ENCODE results near the gene RAB7B. TPM values are rescaled to one million over a fixed set of nuclear protein-coding genes. Genes with fewer than 3 reads are reported as not detected.
A peak's percentile ranks its signal among the peaks of the same experiment; 100 is the strongest.
"Not testable (repeated sequence)": the region's sequence is repeated elsewhere in the genome, so short reads cannot be mapped to it uniquely, and the experiment has no call there.

Gene RAB7B, protein sequence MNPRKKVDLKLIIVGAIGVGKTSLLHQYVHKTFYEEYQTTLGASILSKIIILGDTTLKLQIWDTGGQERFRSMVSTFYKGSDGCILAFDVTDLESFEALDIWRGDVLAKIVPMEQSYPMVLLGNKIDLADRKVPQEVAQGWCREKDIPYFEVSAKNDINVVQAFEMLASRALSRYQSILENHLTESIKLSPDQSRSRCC
- total RNA-seq: 8.6 TPM
- polyA plus RNA-seq: 6.4 TPM
- long read RNA-seq, donor 1: 0 reads
- long read RNA-seq, donor 2, transcript RAB7B-201 (6 exons, 2,888 nt): major isoform, 5 of 6 reads
- long read RNA-seq, donor 2, partial matches to known transcripts: 0 of 6 reads
- long read RNA-seq, donor 2, other reads (novel, unspliced or antisense): 0 of 6 reads
- long read RNA-seq, donor 3, partial matches to known transcripts: 0 of 1 reads
- long read RNA-seq, donor 3, other reads (novel, unspliced or antisense): 0 of 1 reads
- long read RNA-seq, donor 4, partial matches to known transcripts: 0 of 1 reads
- long read RNA-seq, donor 4, other reads (novel, unspliced or antisense): 0 of 1 reads
- long read RNA-seq, donor 5, transcript RAB7B-201 (6 exons, 2,888 nt): major isoform, 6 of 6 reads
- long read RNA-seq, donor 5, partial matches to known transcripts: 0 of 6 reads
- long read RNA-seq, donor 5, other reads (novel, unspliced or antisense): 0 of 6 reads
- long read RNA-seq, donor 6, partial matches to known transcripts: 0 of 4 reads
- long read RNA-seq, donor 6, other reads (novel, unspliced or antisense): 0 of 4 reads
- long read RNA-seq, donor 7, partial matches to known transcripts: 0 of 3 reads
- long read RNA-seq, donor 7, other reads (novel, unspliced or antisense): 0 of 3 reads
- long read RNA-seq, donor 8, partial matches to known transcripts: 5 of 5 reads
- long read RNA-seq, donor 8, other reads (novel, unspliced or antisense): 0 of 5 reads
- long read RNA-seq, donor 9: 0 reads
- long read RNA-seq, donor 10, partial matches to known transcripts: 0 of 1 reads
- long read RNA-seq, donor 10, other reads (novel, unspliced or antisense): 0 of 1 reads

DNA sequence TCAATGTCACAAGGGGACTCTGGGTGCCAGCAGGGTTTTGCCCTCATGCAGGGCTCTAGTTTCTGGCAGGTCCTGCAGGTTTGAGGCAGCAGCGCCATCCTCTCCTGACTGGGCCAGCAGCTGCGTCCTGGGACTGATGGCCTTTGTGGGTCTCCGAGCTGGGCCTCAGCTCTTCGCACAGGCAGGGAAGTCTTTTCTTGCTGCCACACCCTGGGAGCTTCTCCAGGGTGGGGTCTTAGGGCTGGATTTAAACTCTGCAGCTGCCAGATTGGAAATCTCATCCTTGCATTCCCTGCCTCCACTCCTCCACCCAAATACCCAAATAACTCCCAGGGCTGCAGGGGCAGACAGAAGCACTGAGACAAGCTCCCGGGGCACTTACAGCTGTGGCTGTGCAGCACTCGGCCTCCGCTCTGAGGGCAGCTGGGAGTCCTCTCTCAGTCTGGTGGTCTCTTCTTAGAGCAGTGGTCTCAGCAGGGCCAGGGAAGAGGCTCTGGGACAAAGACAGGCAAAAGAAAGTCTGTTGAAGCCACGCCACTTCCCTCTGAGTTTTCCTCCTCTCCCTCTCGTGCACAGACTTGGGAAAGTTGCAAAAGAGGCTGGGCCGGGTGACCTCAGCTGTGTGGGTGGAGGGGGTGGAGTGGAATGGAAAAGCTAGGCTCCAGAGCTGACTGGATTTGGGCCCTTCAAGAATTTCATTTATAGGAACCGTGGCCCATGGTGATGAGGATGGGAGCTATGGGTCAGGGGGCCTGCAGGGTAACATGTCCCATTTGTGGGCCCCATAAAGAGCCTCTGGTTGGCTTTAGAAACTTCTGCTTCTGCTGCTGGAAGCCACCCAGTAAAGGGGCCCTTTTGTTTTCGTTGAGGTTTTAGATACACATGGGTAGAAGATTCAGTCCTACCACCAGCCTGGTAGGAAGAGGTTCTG, at the start of gene RAB7B:
Gene RAB7B, minus strand, starts transcription at position 525 of the 931 bp plus-strand sequence. CDS start 9,260 bp downstream, outside the sequence.
- Histone ChIP-seq H3K4me3 (ENCODE audit: low read length in 2 of 2) (peak within 1 kb of the TSS in 1 of 2 donors; percentile 8), H3K4me1 (ENCODE audit: control insufficient read depth in 2 of 2, insufficient read depth in 2 of 2, low read length in 2 of 2) (peaks cover 0 to 23% of the 10 kb centered on the region in 2 donors), H3K27ac (ENCODE audit: low read depth in 1 of 2, low read length in 1 of 2) (peak within 1 kb of the TSS; percentile 32 to 63), H3K9me3 (ENCODE audit: control insufficient read depth in 2 of 2, insufficient read depth in 1 of 2, low read length in 1 of 2) (no peaks in the 10 kb centered on the region), H3K36me3 (ENCODE audit: control insufficient read depth in 2 of 2, insufficient read depth in 2 of 2, low read length in 1 of 2) (no peaks in the 10 kb centered on the region), H3K27me3 (ENCODE audit: control insufficient read depth in 2 of 2, insufficient read depth in 1 of 2, low read length in 1 of 2) (no peaks in the 10 kb centered on the region)
- DNase-seq (ENCODE audit: low read depth in 6 of 9, low spot score in 9 of 9): no peak
- 81% methylated on average over 12 of the region's 12 CpGs for WGBS

DNA sequence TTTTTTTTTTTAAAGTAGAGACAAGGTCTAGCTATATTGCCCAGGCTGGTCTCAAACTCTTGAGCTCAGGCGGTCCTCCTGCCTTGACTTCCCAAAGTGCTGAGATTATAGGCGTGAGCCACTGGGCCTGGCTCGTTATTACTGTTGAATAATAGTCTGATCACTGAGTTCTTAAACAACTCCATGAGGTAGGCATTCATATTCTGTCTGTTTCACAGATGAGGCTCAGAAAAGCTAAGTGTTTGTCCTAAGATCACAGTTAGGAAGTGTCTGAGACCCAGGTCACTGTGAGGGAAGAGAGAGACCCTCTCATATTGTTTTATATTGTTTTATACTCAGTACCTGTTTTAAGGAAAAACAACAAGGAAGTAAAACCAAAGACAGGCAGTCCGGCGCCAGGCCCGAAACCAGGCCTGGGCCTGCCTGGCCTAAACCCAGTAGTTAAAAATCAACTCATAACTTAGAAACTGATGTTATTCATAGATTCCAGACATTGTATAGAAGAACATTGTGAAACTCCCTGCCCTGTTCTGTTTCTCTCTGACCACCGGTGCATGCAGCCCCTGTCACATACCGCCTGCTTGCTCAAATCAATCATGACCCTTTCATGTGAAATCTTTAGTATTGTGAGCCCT, 49.2 kb upstream of the RAB7B start:
- not testable (repeated sequence) for H3K4me3 ChIP-seq (ENCODE audit: low read length in 2 of 2); H3K27me3 ChIP-seq (ENCODE audit: control insufficient read depth in 2 of 2, insufficient read depth in 1 of 2, low read length in 1 of 2); DNase-seq (ENCODE audit: low read depth in 6 of 9, low spot score in 9 of 9); H3K9me3 ChIP-seq (ENCODE audit: control insufficient read depth in 2 of 2, insufficient read depth in 1 of 2, low read length in 1 of 2); H3K36me3 ChIP-seq (ENCODE audit: control insufficient read depth in 2 of 2, insufficient read depth in 2 of 2, low read length in 1 of 2)
- H3K27ac ChIP-seq (ENCODE audit: low read depth in 1 of 2, low read length in 1 of 2): peak overlapping the region in 1 of 2 donors; percentile 20
- H3K4me1 ChIP-seq (ENCODE audit: control insufficient read depth in 2 of 2, insufficient read depth in 2 of 2, low read length in 2 of 2): peaks cover 16 to 46% of the 10 kb centered on the region in 2 donors
- WGBS: 93% methylated on average over 6 of the region's 8 CpGs

GRCh38 chr1:206050655-206051235, 47.5 kb upstream of the RAB7B start:
- WGBS: 2% methylated on average over 6 of the region's 6 CpGs
- peaks cover 0 to 3% of the 10 kb centered on the region in 2 donors for H3K36me3 ChIP-seq (ENCODE audit: control insufficient read depth in 2 of 2, insufficient read depth in 2 of 2, low read length in 1 of 2)
- H3K9me3 ChIP-seq (ENCODE audit: control insufficient read depth in 2 of 2, insufficient read depth in 1 of 2, low read length in 1 of 2): peaks cover 0 to 4% of the 10 kb centered on the region in 2 donors
- no peaks in the 10 kb centered on the region for H3K27me3 ChIP-seq (ENCODE audit: control insufficient read depth in 2 of 2, insufficient read depth in 1 of 2, low read length in 1 of 2)
- peaks cover 16 to 49% of the 10 kb centered on the region in 2 donors for H3K4me1 ChIP-seq (ENCODE audit: control insufficient read depth in 2 of 2, insufficient read depth in 2 of 2, low read length in 2 of 2)
- DNase-seq (ENCODE audit: low read depth in 6 of 9, low spot score in 9 of 9): peak in 6 of 9 donors; percentile 58 to 90 (median 76)
- H3K27ac ChIP-seq (ENCODE audit: low read depth in 1 of 2, low read length in 1 of 2): peak overlapping the region; percentile 54 to 80
- H3K4me3 ChIP-seq (ENCODE audit: low read length in 2 of 2): no peak overlapping the region

- no peaks in the 10 kb centered on the region for H3K27me3 ChIP-seq (ENCODE audit: control insufficient read depth in 2 of 2, insufficient read depth in 1 of 2, low read length in 1 of 2)
- peaks cover 16 to 49% of the 10 kb centered on the region in 2 donors for H3K4me1 ChIP-seq (ENCODE audit: control insufficient read depth in 2 of 2, insufficient read depth in 2 of 2, low read length in 2 of 2)
- no peak for DNase-seq (ENCODE audit: low read depth in 6 of 9, low spot score in 9 of 9)
- no peak overlapping the region for H3K4me3 ChIP-seq (ENCODE audit: low read length in 2 of 2)
- peaks cover 0 to 4% of the 10 kb centered on the region in 2 donors for H3K9me3 ChIP-seq (ENCODE audit: control insufficient read depth in 2 of 2, insufficient read depth in 1 of 2, low read length in 1 of 2)
- peak overlapping the region in 1 of 2 donors; percentile 80 for H3K27ac ChIP-seq (ENCODE audit: low read depth in 1 of 2, low read length in 1 of 2)
- peaks cover 0 to 3% of the 10 kb centered on the region in 2 donors for H3K36me3 ChIP-seq (ENCODE audit: control insufficient read depth in 2 of 2, insufficient read depth in 2 of 2, low read length in 1 of 2)
- WGBS: 92% methylated on average over 3 of the region's 3 CpGs
Measured at GRCh38 chr1:206049919-206050600, 46.9 kb upstream of the RAB7B start.

GRCh38 chr1:206049293-206049692, 46.1 kb upstream of the RAB7B start:
- DNase-seq (ENCODE audit: low read depth in 6 of 9, low spot score in 9 of 9): no peak
- Histone ChIP-seq H3K9me3 (ENCODE audit: control insufficient read depth in 2 of 2, insufficient read depth in 1 of 2, low read length in 1 of 2) (peaks cover 0 to 4% of the 10 kb centered on the region in 2 donors), H3K4me1 (ENCODE audit: control insufficient read depth in 2 of 2, insufficient read depth in 2 of 2, low read length in 2 of 2) (peaks cover 16 to 49% of the 10 kb centered on the region in 2 donors), H3K27ac (ENCODE audit: low read depth in 1 of 2, low read length in 1 of 2) (no peak overlapping the region), H3K36me3 (ENCODE audit: control insufficient read depth in 2 of 2, insufficient read depth in 2 of 2, low read length in 1 of 2) (peaks cover 0 to 3% of the 10 kb centered on the region in 2 donors), H3K27me3 (ENCODE audit: control insufficient read depth in 2 of 2, insufficient read depth in 1 of 2, low read length in 1 of 2) (no peaks in the 10 kb centered on the region), H3K4me3 (ENCODE audit: low read length in 2 of 2) (no peak overlapping the region)

GRCh38 chr1:206048582-206048981, 45.4 kb upstream of the RAB7B start:
- Histone ChIP-seq H3K9me3 (ENCODE audit: control insufficient read depth in 2 of 2, insufficient read depth in 1 of 2, low read length in 1 of 2) (peaks cover 0 to 4% of the 10 kb centered on the region in 2 donors), H3K27ac (ENCODE audit: low read depth in 1 of 2, low read length in 1 of 2) (no peak overlapping the region), H3K4me3 (ENCODE audit: low read length in 2 of 2) (no peak overlapping the region), H3K27me3 (ENCODE audit: control insufficient read depth in 2 of 2, insufficient read depth in 1 of 2, low read length in 1 of 2) (no peaks in the 10 kb centered on the region), H3K4me1 (ENCODE audit: control insufficient read depth in 2 of 2, insufficient read depth in 2 of 2, low read length in 2 of 2) (peaks cover 16 to 49% of the 10 kb centered on the region in 2 donors), H3K36me3 (ENCODE audit: control insufficient read depth in 2 of 2, insufficient read depth in 2 of 2, low read length in 1 of 2) (peaks cover 0 to 3% of the 10 kb centered on the region in 2 donors)
- DNase-seq (ENCODE audit: low read depth in 6 of 9, low spot score in 9 of 9): no peak
- 98% methylated on average over 6 of the region's 6 CpGs for WGBS

GRCh38 chr1:206047271-206047670, 44.1 kb upstream of the RAB7B start:
- H3K4me1 ChIP-seq (ENCODE audit: control insufficient read depth in 2 of 2, insufficient read depth in 2 of 2, low read length in 2 of 2): peaks cover 16 to 44% of the 10 kb centered on the region in 2 donors
- no peaks in the 10 kb centered on the region for H3K36me3 ChIP-seq (ENCODE audit: control insufficient read depth in 2 of 2, insufficient read depth in 2 of 2, low read length in 1 of 2)
- no peak overlapping the region for H3K27ac ChIP-seq (ENCODE audit: low read depth in 1 of 2, low read length in 1 of 2)
- no peaks in the 10 kb centered on the region for H3K9me3 ChIP-seq (ENCODE audit: control insufficient read depth in 2 of 2, insufficient read depth in 1 of 2, low read length in 1 of 2)
- WGBS: 81% methylated on average over 4 of the region's 4 CpGs
- H3K4me3 ChIP-seq (ENCODE audit: low read length in 2 of 2): no peak overlapping the region
- H3K27me3 ChIP-seq (ENCODE audit: control insufficient read depth in 2 of 2, insufficient read depth in 1 of 2, low read length in 1 of 2): no peaks in the 10 kb centered on the region
- no peak for DNase-seq (ENCODE audit: low read depth in 6 of 9, low spot score in 9 of 9)
